Chondrocyte (in vitro differentiated cells): Measurements from ENCODE around the gene PILRA. TPM values are rescaled to one million over a fixed set of nuclear protein-coding genes. Genes with fewer than 3 reads are reported as not detected.

Experiments used
- DNase-seq: peaks from one replicate; pipeline ENCODE4 v3.0.0; 2021; ENCODE audit warnings: mixed read lengths, low spot score
- H3K27ac Mint-ChIP-seq: one replicate; pipeline ENCODE4 v1.8.0; 2021; ENCODE audit warnings: mild to moderate bottlenecking, moderate library complexity, mixed read lengths; ENCODE audit not compliant: unreplicated experiment
- H3K27me3 Mint-ChIP-seq: 2 replicates; pipeline ENCODE4 v1.8.0; 2021; ENCODE audit warnings: low read depth, mixed read lengths
- H3K36me3 Mint-ChIP-seq: 2 replicates; pipeline ENCODE4 v1.8.0; 2021; ENCODE audit warnings: low read depth, mixed read lengths
- H3K4me1 Mint-ChIP-seq: 2 replicates; pipeline ENCODE4 v1.8.0; 2021; ENCODE audit warnings: low read depth, mild to moderate bottlenecking, mixed read lengths
- H3K4me3 Mint-ChIP-seq: one replicate; pipeline ENCODE4 v1.8.0; 2021; ENCODE audit warnings: mild to moderate bottlenecking, moderate library complexity, mixed read lengths; ENCODE audit not compliant: unreplicated experiment
- H3K9me3 Mint-ChIP-seq: 2 replicates; pipeline ENCODE4 v1.8.0; 2021; ENCODE audit warnings: low read depth, mixed read lengths
- CTCF ChIP-seq: fragments of 200-600 bp; sonication (generic); IDR thresholded peaks from 2 replicates; pipeline ENCODE4 v1.5.0; 2021; ENCODE audit warnings: antibody characterized with exemption, mild to moderate bottlenecking, moderate library complexity
- total RNA-seq: library from RNA; stranded (reverse); gene quantifications from 3 replicates; pipeline ENCODE4 v1.2.1, GENCODE V29; 2021

PILRA gene
- total RNA-seq, 1 donor from 2014 or later = 0.60 TPM

- no peaks in the 10 kb centered on the region for H3K4me1 Mint-ChIP-seq
- TF ChIP-seq CTCF = no peak
- no peak for DNase-seq
- H3K9me3 Mint-ChIP-seq = no peaks in the 10 kb centered on the region
- no peaks in the 10 kb centered on the region for H3K36me3 Mint-ChIP-seq
- peaks cover 1% of the 10 kb centered on the region for H3K27me3 Mint-ChIP-seq
- no peak overlapping the region for H3K4me3 Mint-ChIP-seq
- H3K27ac Mint-ChIP-seq = no peak overlapping the region
Measured at GRCh38 chr7:100413346-100413745, 40.1 kb downstream of the PILRA start.

- Mint-ChIP-seq H3K36me3 (no peaks in the 10 kb centered on the region), H3K27me3 (peaks cover 1% of the 10 kb centered on the region), H3K4me3 (no peak overlapping the region), H3K27ac (no peak overlapping the region), H3K4me1 (no peaks in the 10 kb centered on the region), H3K9me3 (no peaks in the 10 kb centered on the region)
- no peak for DNase-seq
- no peak for TF ChIP-seq CTCF
Measured at GRCh38 chr7:100413889-100414288, 40.6 kb downstream of the PILRA start.

- Mint-ChIP-seq H3K36me3 (no peaks in the 10 kb centered on the region), H3K4me3 (no peak overlapping the region), H3K4me1 (peaks cover 8% of the 10 kb centered on the region), H3K27ac (no peak overlapping the region), H3K27me3 (peaks cover 1% of the 10 kb centered on the region), H3K9me3 (no peaks in the 10 kb centered on the region)
- DNase-seq = no peak
- TF ChIP-seq CTCF = no peak
Measured at GRCh38 chr7:100415448-100415847, 42.2 kb downstream of the PILRA start.

- no peaks in the 10 kb centered on the region for H3K9me3 Mint-ChIP-seq
- DNase-seq = no peak
- H3K4me3 Mint-ChIP-seq = no peak overlapping the region
- H3K4me1 Mint-ChIP-seq = peaks cover 8% of the 10 kb centered on the region
- no peak for TF ChIP-seq CTCF
- H3K27me3 Mint-ChIP-seq = no peaks in the 10 kb centered on the region
- H3K27ac Mint-ChIP-seq = peak overlapping the region; percentile 42
- no peaks in the 10 kb centered on the region for H3K36me3 Mint-ChIP-seq
Measured at GRCh38 chr7:100418930-100419659, 45.8 kb downstream of the PILRA start.

- no peak for TF ChIP-seq CTCF
- Mint-ChIP-seq H3K27ac (peak overlapping the region; percentile 42), H3K36me3 (no peaks in the 10 kb centered on the region), H3K4me3 (no peak overlapping the region), H3K4me1 (peaks cover 8% of the 10 kb centered on the region), H3K27me3 (no peaks in the 10 kb centered on the region), H3K9me3 (no peaks in the 10 kb centered on the region)
- DNase-seq = no peak
Measured at GRCh38 chr7:100419660-100420226, 46.5 kb downstream of the PILRA start.
